ENCODE results near the gene EFNA4.

DNA sequence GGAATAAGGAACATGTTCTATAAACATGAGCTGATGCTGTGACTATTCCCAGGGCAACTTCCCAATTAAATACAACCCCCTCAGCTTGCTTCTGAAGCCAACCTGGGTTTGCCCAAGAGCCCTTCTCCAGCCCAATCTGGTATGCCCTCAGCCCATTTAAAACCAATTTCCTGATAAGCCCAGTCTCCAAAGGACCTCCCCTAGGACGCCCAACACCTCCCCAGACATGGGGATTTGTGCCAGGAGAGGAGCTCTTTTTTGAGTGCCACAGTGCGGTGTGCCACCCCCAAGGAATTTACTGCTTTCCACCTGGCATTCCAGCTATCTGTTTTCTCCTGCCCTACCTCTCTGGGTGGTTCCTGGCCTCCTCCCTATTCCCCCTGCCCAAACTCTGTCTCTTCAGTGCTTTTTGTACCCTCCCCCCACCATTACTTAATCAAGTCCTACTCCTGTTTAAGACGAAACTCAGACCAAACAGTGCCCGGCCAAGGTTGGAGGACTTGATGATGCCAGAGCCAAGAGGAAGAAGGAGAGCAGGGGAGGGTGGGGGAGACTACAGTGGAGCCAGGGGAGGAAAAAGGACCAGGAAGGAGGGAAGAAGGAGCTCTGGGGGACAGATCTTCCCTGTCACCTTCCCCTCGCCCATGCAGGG, 52.7 kb downstream of the EFNA4 start:
- TF ChIP-seq, protein P1, sequence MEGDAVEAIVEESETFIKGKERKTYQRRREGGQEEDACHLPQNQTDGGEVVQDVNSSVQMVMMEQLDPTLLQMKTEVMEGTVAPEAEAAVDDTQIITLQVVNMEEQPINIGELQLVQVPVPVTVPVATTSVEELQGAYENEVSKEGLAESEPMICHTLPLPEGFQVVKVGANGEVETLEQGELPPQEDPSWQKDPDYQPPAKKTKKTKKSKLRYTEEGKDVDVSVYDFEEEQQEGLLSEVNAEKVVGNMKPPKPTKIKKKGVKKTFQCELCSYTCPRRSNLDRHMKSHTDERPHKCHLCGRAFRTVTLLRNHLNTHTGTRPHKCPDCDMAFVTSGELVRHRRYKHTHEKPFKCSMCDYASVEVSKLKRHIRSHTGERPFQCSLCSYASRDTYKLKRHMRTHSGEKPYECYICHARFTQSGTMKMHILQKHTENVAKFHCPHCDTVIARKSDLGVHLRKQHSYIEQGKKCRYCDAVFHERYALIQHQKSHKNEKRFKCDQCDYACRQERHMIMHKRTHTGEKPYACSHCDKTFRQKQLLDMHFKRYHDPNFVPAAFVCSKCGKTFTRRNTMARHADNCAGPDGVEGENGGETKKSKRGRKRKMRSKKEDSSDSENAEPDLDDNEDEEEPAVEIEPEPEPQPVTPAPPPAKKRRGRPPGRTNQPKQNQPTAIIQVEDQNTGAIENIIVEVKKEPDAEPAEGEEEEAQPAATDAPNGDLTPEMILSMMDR (IDR thresholded peaks at IDR 0.05; ENCODE audit: low read depth, low read length, poor library complexity, severe bottlenecking) = no peak
- TF ChIP-seq EZH2phosphoT487 (IDR thresholded peaks at IDR 0.05; ENCODE audit: borderline replicate concordance, low read length) = no peak
